Dermis lymphatic vessel endothelial cell (primary cell): Measurements from ENCODE around the gene LRRC37B. TPM values are rescaled to one million over a fixed set of nuclear protein-coding genes. Genes with fewer than 3 reads are reported as not detected.

Experiments
- total RNA-seq: library from RNA; depleted of rRNA; stranded (reverse); fragments of >200 nt; gene quantifications from 2 replicates; pipeline ENCODE4 v1.2.1, GENCODE V29; 2014

Gene LRRC37B
- 7.3 and 8.8 TPM in 2 replicates for total RNA-seq

DNA sequence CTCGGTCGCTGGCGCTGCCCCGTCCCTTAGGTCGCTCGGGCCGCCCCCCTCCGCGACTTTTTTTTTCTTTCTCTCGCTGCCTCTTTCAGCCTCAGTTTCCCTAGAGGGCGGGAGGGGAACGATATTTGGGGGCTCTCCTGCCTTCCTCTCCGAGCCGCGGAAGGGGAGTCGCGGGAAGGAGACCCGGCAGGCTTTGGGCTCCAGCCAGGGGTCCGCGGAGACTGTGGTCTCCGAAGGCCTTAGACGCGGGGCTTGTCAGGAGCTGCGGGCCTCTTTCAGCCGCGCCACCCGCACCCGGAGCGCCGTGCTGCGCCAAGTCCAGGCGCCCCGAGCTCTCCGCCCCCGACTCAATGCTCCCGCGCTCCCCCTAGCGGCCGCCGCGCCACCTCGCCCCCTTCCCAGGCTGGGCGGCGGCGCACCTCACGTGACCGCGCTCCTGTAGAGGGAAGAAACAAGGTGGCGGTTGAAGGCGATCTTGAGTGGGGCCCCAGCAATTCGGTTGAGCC, at the start of gene LRRC37B:
LRRC37B (plus strand) TSS at position 427 of the 506 bp plus-strand sequence. CDS start 14,010 bp downstream, outside the sequence.

Other genes with a start within 250 kb of the LRRC37B start
- gene COPRS, start 148.1 kb upstream of the LRRC37B start, total RNA-seq, result 63.0 and 63.9 TPM in 2 replicates
- 18.6 and 28.8 TPM in 2 replicates for gene UTP6, start 105.7 kb upstream of the LRRC37B start, total RNA-seq
- 19.2 and 23.0 TPM in 2 replicates for gene SUZ12, start 70.4 kb upstream of the LRRC37B start, total RNA-seq
- 27.6 and 28.0 TPM in 2 replicates for gene RHOT1, start 135.1 kb downstream of the LRRC37B start, total RNA-seq